ENCODE measurements around the gene MTARC1. TPM values are rescaled to one million over a fixed set of nuclear protein-coding genes. Genes with fewer than 3 reads are reported as not detected.

Gene MTARC1
- polyA plus RNA-seq, 1 experiment = 2.6 TPM

- Histone ChIP-seq H3K27ac (ENCODE audit: low read depth, low read length) (no peak overlapping the region), H3K9me3 (ENCODE audit: control insufficient read depth, insufficient read depth, low read length) (no peaks in the 10 kb centered on the region), H3K27me3 (ENCODE audit: control insufficient read depth, insufficient read depth, low read length) (no peaks in the 10 kb centered on the region), H3K4me3 (ENCODE audit: low read depth, low read length) (no peak overlapping the region)
- CTCF ChIA-PET = interaction anchor here (3.0 to 6.8 kb wide), 2 partner anchors 13 to 56 kb away, joined by 15 to 56 read pairs; no protein-coding TSS in a partner anchor
- no peak for TF ChIP-seq CTCF (IDR thresholded peaks at IDR 0.05; ENCODE audit: low read depth, low read length)
- POLR2A ChIA-PET = interaction anchor here (0.9 kb wide), 1 partner anchor 48 kb away, joined by 3 read pairs; no protein-coding TSS in a partner anchor
- no peak for DNase-seq (ENCODE audit: low read depth, low spot score)
These were observed 2.9 kb downstream of the MTARC1 start for GRCh38 chr1:220789532-220790147.

DNA sequence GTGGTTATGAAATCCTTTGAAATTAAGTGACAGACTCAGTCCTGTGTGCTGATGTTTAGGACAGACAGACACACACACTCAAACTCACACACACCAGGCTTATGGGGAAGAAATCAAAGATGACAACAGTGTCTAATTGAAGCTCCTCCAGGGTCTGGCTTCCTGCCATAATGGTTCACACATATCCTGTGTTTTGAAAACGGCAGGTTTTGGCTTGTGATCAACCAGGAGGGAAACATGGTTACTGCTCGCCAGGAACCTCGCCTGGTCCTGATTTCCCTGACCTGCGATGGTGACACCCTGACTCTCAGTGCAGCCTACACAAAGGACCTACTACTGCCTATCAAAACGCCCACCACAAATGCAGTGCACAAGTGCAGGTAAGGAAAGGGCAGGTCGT is 4.6 kb downstream of the MTARC1 start:
- no peak overlapping the region for H3K4me3 ChIP-seq (ENCODE audit: low read depth, low read length)
- H3K27me3 ChIP-seq (ENCODE audit: control insufficient read depth, insufficient read depth, low read length) = no peaks in the 10 kb centered on the region
- H3K27ac ChIP-seq (ENCODE audit: low read depth, low read length) = no peak overlapping the region
- CTCF ChIA-PET = interaction anchor here (1.5 to 6.8 kb wide), 2 partner anchors 13 to 15 kb away, joined by 6 to 56 read pairs; no protein-coding TSS in a partner anchor
- no peaks in the 10 kb centered on the region for H3K9me3 ChIP-seq (ENCODE audit: control insufficient read depth, insufficient read depth, low read length)
- POLR2A ChIA-PET = no interaction called here
- no peak for DNase-seq (ENCODE audit: low read depth, low spot score)
- TF ChIP-seq CTCF (IDR thresholded peaks at IDR 0.05; ENCODE audit: low read depth, low read length) = no peak

DNA sequence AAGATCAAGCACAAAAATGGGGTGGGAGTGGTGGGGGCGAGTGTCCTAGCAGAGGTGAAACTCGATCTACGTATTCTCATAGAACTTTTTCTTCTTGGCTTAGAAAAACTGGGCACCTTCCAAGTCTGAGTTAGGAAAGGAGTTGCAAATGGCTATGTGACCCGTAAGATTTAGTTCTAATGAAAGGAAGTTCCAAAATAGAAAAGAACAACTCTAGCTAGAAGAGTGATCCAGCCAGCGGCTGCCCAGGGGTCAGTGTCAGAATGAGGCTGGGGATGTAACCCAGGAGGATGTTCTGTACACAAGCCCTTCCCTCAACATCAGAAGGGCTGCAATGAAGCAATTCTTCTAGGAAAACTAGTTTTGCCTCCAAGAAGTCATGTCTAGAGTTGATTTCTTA is 5.2 kb downstream of the MTARC1 start:
- no peak for DNase-seq (ENCODE audit: low read depth, low spot score)
- no peaks in the 10 kb centered on the region for H3K9me3 ChIP-seq (ENCODE audit: control insufficient read depth, insufficient read depth, low read length)
- POLR2A ChIA-PET = no interaction called here
- CTCF ChIA-PET = interaction anchor here (1.5 kb wide), 1 partner anchor 12 kb away, joined by 6 read pairs; no protein-coding TSS in a partner anchor
- H3K4me3 ChIP-seq (ENCODE audit: low read depth, low read length) = no peak overlapping the region
- TF ChIP-seq CTCF (IDR thresholded peaks at IDR 0.05; ENCODE audit: low read depth, low read length) = no peak
- no peaks in the 10 kb centered on the region for H3K27me3 ChIP-seq (ENCODE audit: control insufficient read depth, insufficient read depth, low read length)
- no peak overlapping the region for H3K27ac ChIP-seq (ENCODE audit: low read depth, low read length)

- no peak for DNase-seq (ENCODE audit: low read depth, low spot score)
- Histone ChIP-seq H3K9me3 (ENCODE audit: control insufficient read depth, insufficient read depth, low read length) (no peaks in the 10 kb centered on the region), H3K27ac (ENCODE audit: low read depth, low read length) (no peak overlapping the region), H3K4me3 (ENCODE audit: low read depth, low read length) (no peak overlapping the region), H3K27me3 (ENCODE audit: control insufficient read depth, insufficient read depth, low read length) (no peaks in the 10 kb centered on the region)
- ChIA-PET POLR2A (no interaction called here), CTCF (interaction anchor here (1.4 kb wide), 1 partner anchor 13 kb away, joined by 3 read pairs; no protein-coding TSS in a partner anchor)
- no peak for TF ChIP-seq CTCF (IDR thresholded peaks at IDR 0.05; ENCODE audit: low read depth, low read length)
These were observed 9.8 kb downstream of the MTARC1 start for GRCh38 chr1:220796530-220796929.

GRCh38 chr1:220797044-220797443 is 10.3 kb downstream of the MTARC1 start:
- no peak for TF ChIP-seq CTCF (IDR thresholded peaks at IDR 0.05; ENCODE audit: low read depth, low read length)
- no peak overlapping the region for H3K27ac ChIP-seq (ENCODE audit: low read depth, low read length)
- H3K9me3 ChIP-seq (ENCODE audit: control insufficient read depth, insufficient read depth, low read length) = no peaks in the 10 kb centered on the region
- ChIA-PET CTCF (interaction anchor here (1.4 kb wide), 1 partner anchor 13 kb away, joined by 3 read pairs; no protein-coding TSS in a partner anchor), POLR2A (no interaction called here)
- no peaks in the 10 kb centered on the region for H3K27me3 ChIP-seq (ENCODE audit: control insufficient read depth, insufficient read depth, low read length)
- no peak overlapping the region for H3K4me3 ChIP-seq (ENCODE audit: low read depth, low read length)
- no peak for DNase-seq (ENCODE audit: low read depth, low spot score)

Data from AG04450 (cell line).